ENCODE results near the gene ANKRD33B. TPM values are rescaled to one million over a fixed set of nuclear protein-coding genes. Genes with fewer than 3 reads are reported as not detected.

Gene ANKRD33B
- total and polyA plus RNA-seq, 2 of the 13 experiments (the other 11 are each of a cell fraction or from before 2014, with no cell fraction given): 0.02 TPM; not detected in 1

- CTCF ChIA-PET (ENCODE audit: low intra/inter-chr PET ratio, low total read pairs): no interaction called here
- Histone ChIP-seq H4K20me1 (ENCODE audit: insufficient read depth, low read length) (no peaks in the 10 kb centered on the region), H3K4me2 (ENCODE audit: low read depth, low read length) (no peak overlapping the region), H3K79me2 (ENCODE audit: insufficient read depth, low read length) (no peaks in the 10 kb centered on the region), H3K9ac (ENCODE audit: insufficient read depth, low read depth, low read length) (no peak overlapping the region), H3K9me3 (ENCODE audit: low read length) (no peaks in the 10 kb centered on the region), H3K27me3 (ENCODE audit: control insufficient read depth in 1 of 2, insufficient read depth in 2 of 2, low read length in 2 of 2) (peaks cover 0 to 23% of the 10 kb centered on the region in 2 experiments; a peak in 3 of 5 replicates), H2AFZ (ENCODE audit: low read length) (no peak overlapping the region), H3K4me1 (ENCODE audit: insufficient read depth, low read length) (no peaks in the 10 kb centered on the region), H3K27ac (ENCODE audit: extremely low read length, insufficient read depth, low read length) (no peak overlapping the region), H3K36me3 (replicated peaks in 1 of 2; ENCODE audit: control insufficient read depth in 1 of 2, insufficient read depth in 2 of 2, low read length in 2 of 2) (no peaks in the 10 kb centered on the region), H3K4me3 (replicated peaks in 1 of 3; ENCODE audit: insufficient read depth in 1 of 3, low read depth in 2 of 3, low read length in 3 of 3) (no peak overlapping the region)
- 9% methylated on average over 3 of the region's 3 CpGs for WGBS (ENCODE audit: low lambda C conversion rate)
- in situ Hi-C loops (cut with HindIII; ENCODE audit: extremely low pct_ligation_motif_present, low pct_unique_long_range_greater_than_20kb): no loop called here
- ATAC-seq (no peak), FAIRE-seq (no peak), DNase-seq (ENCODE audit: low spot score) (no peak)
- TF ChIP-seq KDM1A (CRISPR knock-in tag; IDR thresholded peaks at IDR 0.05) (no peak), MZF1 (CRISPR knock-in tag; IDR thresholded peaks at IDR 0.05; ENCODE audit: borderline replicate concordance) (no peak), MIER2 (CRISPR knock-in tag; IDR thresholded peaks at IDR 0.05) (no peak), TEAD2 (CRISPR knock-in tag; IDR thresholded peaks at IDR 0.05) (no peak), FOXA3 (CRISPR knock-in tag; IDR thresholded peaks at IDR 0.05) (no peak), ZNF691 (CRISPR knock-in tag; IDR thresholded peaks at IDR 0.05; ENCODE audit: borderline replicate concordance, low read depth) (no peak), ZNF343 (CRISPR knock-in tag; IDR thresholded peaks at IDR 0.05) (no peak), LCORL (IDR thresholded peaks at IDR 0.05) (no peak), LCORL (CRISPR knock-in tag; IDR thresholded peaks at IDR 0.05) (no peak), ZNF367 (CRISPR knock-in tag; IDR thresholded peaks at IDR 0.05; ENCODE audit: borderline replicate concordance) (no peak), RBM22 (optimal IDR thresholded peaks at IDR 0.05; ENCODE audit: low read length) (no peak), DZIP1 (CRISPR knock-in tag; IDR thresholded peaks at IDR 0.05) (no peak), JUND (CRISPR knock-in tag; IDR thresholded peaks at IDR 0.05) (no peak), TGIF2 (CRISPR knock-in tag; IDR thresholded peaks at IDR 0.05) (no peak), HOXA9 (CRISPR knock-in tag; IDR thresholded peaks at IDR 0.05; ENCODE audit: borderline replicate concordance) (no peak)
- TF ChIP-seq, protein P1, sequence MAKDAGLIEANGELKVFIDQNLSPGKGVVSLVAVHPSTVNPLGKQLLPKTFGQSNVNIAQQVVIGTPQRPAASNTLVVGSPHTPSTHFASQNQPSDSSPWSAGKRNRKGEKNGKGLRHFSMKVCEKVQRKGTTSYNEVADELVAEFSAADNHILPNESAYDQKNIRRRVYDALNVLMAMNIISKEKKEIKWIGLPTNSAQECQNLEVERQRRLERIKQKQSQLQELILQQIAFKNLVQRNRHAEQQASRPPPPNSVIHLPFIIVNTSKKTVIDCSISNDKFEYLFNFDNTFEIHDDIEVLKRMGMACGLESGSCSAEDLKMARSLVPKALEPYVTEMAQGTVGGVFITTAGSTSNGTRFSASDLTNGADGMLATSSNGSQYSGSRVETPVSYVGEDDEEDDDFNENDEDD (CRISPR knock-in tag; IDR thresholded peaks at IDR 0.05; ENCODE audit: borderline replicate concordance): no peak
- BruUV-seq (replicated peaks): no TSS peak
- POLR2A ChIA-PET: no interaction called here
- intact Hi-C loops (cut with micrococcal nuclease; ENCODE audit: unreplicated experiment): no loop called here
These were observed 27.4 kb upstream of the ANKRD33B start for GRCh38 chr5:10536511-10536910.
